Measurements from ENCODE around the gene H1-8. TPM values are rescaled to one million over a fixed set of nuclear protein-coding genes. Genes with fewer than 3 reads are reported as not detected.
A peak's percentile ranks its signal among the peaks of the same experiment; 100 is the strongest.
"Not testable (repeated sequence)": the region's sequence is repeated elsewhere in the genome, so short reads cannot be mapped to it uniquely, and the experiment has no call there.

Gene H1-8
- total RNA-seq, 2 experiments from 2014 or later: not detected

GRCh38 chr3:129545951-129546350 lies 3.0 kb downstream of the H1-8 start:
- H3K36me3 Mint-ChIP-seq (ENCODE audit: low read depth); H3K27ac Mint-ChIP-seq; H3K4me1 Mint-ChIP-seq (ENCODE audit: low read depth); H3K9me3 Mint-ChIP-seq; intact Hi-C loops (cut with micrococcal nuclease); DNase-seq; CTCF ChIA-PET; H3K27me3 Mint-ChIP-seq (ENCODE audit: low read depth); H3K4me3 Mint-ChIP-seq: not testable (repeated sequence)

GRCh38 chr3:129547241-129547640 lies 4.3 kb downstream of the H1-8 start:
- intact Hi-C loops (cut with micrococcal nuclease): no loop called here
- Mint-ChIP-seq H3K9me3 (no peaks in the 10 kb centered on the region), H3K4me1 (ENCODE audit: low read depth) (no peaks in the 10 kb centered on the region), H3K27ac (no peak overlapping the region), H3K4me3 (no peak overlapping the region), H3K27me3 (ENCODE audit: low read depth) (no peaks in the 10 kb centered on the region), H3K36me3 (ENCODE audit: low read depth) (no peaks in the 10 kb centered on the region)
- no peak for DNase-seq
- CTCF ChIA-PET: interaction anchor here (0.6 kb wide), 1 partner anchor 15 kb away, joined by 3 read pairs; no protein-coding TSS in a partner anchor

GRCh38 chr3:129548104-129548965 lies 5.4 kb downstream of the H1-8 start:
- Mint-ChIP-seq H3K36me3 (ENCODE audit: low read depth) (no peaks in the 10 kb centered on the region), H3K4me3 (no peak overlapping the region), H3K4me1 (ENCODE audit: low read depth) (no peaks in the 10 kb centered on the region), H3K27ac (no peak overlapping the region), H3K9me3 (no peaks in the 10 kb centered on the region), H3K27me3 (ENCODE audit: low read depth) (no peaks in the 10 kb centered on the region)
- CTCF ChIA-PET: no interaction called here
- no peak for DNase-seq
- intact Hi-C loops (cut with micrococcal nuclease): no loop called here

- no peaks in the 10 kb centered on the region for H3K27me3 Mint-ChIP-seq (ENCODE audit: low read depth)
- intact Hi-C loops (cut with micrococcal nuclease): no loop called here
- DNase-seq: no peak
- CTCF ChIA-PET: interaction anchor here (1.3 kb wide), 1 partner anchor 59 kb away, joined by 3 read pairs; no protein-coding TSS in a partner anchor
- no peak overlapping the region for H3K27ac Mint-ChIP-seq
- H3K4me3 Mint-ChIP-seq: no peak overlapping the region
- H3K4me1 Mint-ChIP-seq (ENCODE audit: low read depth): peaks cover 3% of the 10 kb centered on the region
- no peaks in the 10 kb centered on the region for H3K36me3 Mint-ChIP-seq (ENCODE audit: low read depth)
- no peaks in the 10 kb centered on the region for H3K9me3 Mint-ChIP-seq
Observed at GRCh38 chr3:129549006-129549800, 6.2 kb downstream of the H1-8 start.

GRCh38 chr3:129549805-129550204 lies 6.8 kb downstream of the H1-8 start:
- no peak for DNase-seq
- Mint-ChIP-seq H3K36me3 (ENCODE audit: low read depth) (no peaks in the 10 kb centered on the region), H3K27ac (no peak overlapping the region), H3K4me3 (no peak overlapping the region), H3K27me3 (ENCODE audit: low read depth) (no peaks in the 10 kb centered on the region), H3K9me3 (no peaks in the 10 kb centered on the region), H3K4me1 (ENCODE audit: low read depth) (peaks cover 8% of the 10 kb centered on the region)
- CTCF ChIA-PET: interaction anchor here (0.6 to 1.3 kb wide), 2 partner anchors 60 to 164 kb away, joined by 3 read pairs; no protein-coding TSS in a partner anchor
- intact Hi-C loops (cut with micrococcal nuclease): no loop called here

- Mint-ChIP-seq H3K36me3 (ENCODE audit: low read depth) (no peaks in the 10 kb centered on the region), H3K4me3 (no peak overlapping the region), H3K27ac (no peak overlapping the region), H3K9me3 (no peaks in the 10 kb centered on the region), H3K27me3 (ENCODE audit: low read depth) (no peaks in the 10 kb centered on the region), H3K4me1 (ENCODE audit: low read depth) (peaks cover 8% of the 10 kb centered on the region)
- CTCF ChIA-PET: interaction anchor here (1.1 kb wide), 1 partner anchor 169 kb away, joined by 3 read pairs; no protein-coding TSS in a partner anchor
- intact Hi-C loops (cut with micrococcal nuclease): no loop called here
- DNase-seq: no peak
Observed at GRCh38 chr3:129552287-129553050, 9.5 kb downstream of the H1-8 start.

- intact Hi-C loops (cut with micrococcal nuclease): no loop called here
- CTCF ChIA-PET: no interaction called here
- Mint-ChIP-seq H3K27me3 (ENCODE audit: low read depth) (no peaks in the 10 kb centered on the region), H3K4me1 (ENCODE audit: low read depth) (peaks cover 8% of the 10 kb centered on the region), H3K4me3 (no peak overlapping the region), H3K9me3 (no peaks in the 10 kb centered on the region), H3K27ac (no peak overlapping the region), H3K36me3 (ENCODE audit: low read depth) (no peaks in the 10 kb centered on the region)
- DNase-seq: no peak
Observed at GRCh38 chr3:129553171-129553570, 10.2 kb downstream of the H1-8 start.

GRCh38 chr3:129553719-129554118 lies 10.7 kb downstream of the H1-8 start:
- peaks cover 8% of the 10 kb centered on the region for H3K4me1 Mint-ChIP-seq (ENCODE audit: low read depth)
- CTCF ChIA-PET: no interaction called here
- intact Hi-C loops (cut with micrococcal nuclease): no loop called here
- peak; percentile 38 for DNase-seq
- H3K9me3 Mint-ChIP-seq: no peaks in the 10 kb centered on the region
- no peaks in the 10 kb centered on the region for H3K27me3 Mint-ChIP-seq (ENCODE audit: low read depth)
- H3K27ac Mint-ChIP-seq: no peak overlapping the region
- no peak overlapping the region for H3K4me3 Mint-ChIP-seq
- H3K36me3 Mint-ChIP-seq (ENCODE audit: low read depth): no peaks in the 10 kb centered on the region

- CTCF ChIA-PET: interaction anchor here (1.1 to 1.5 kb wide), 2 partner anchors 25 to 63 kb away, joined by 3 read pairs; no protein-coding TSS in a partner anchor
- Mint-ChIP-seq H3K27me3 (ENCODE audit: low read depth) (no peaks in the 10 kb centered on the region), H3K4me3 (no peak overlapping the region), H3K4me1 (ENCODE audit: low read depth) (peaks cover 8% of the 10 kb centered on the region), H3K27ac (no peak overlapping the region), H3K36me3 (ENCODE audit: low read depth) (no peaks in the 10 kb centered on the region), H3K9me3 (no peaks in the 10 kb centered on the region)
- intact Hi-C loops (cut with micrococcal nuclease): no loop called here
- DNase-seq: no peak
Observed at GRCh38 chr3:129554356-129555152, 11.6 kb downstream of the H1-8 start.

- CTCF ChIA-PET: interaction anchor here (0.6 to 1.5 kb wide), 3 partner anchors 24 to 65 kb away, joined by 3 to 6 read pairs (median 3); no protein-coding TSS in a partner anchor
- Mint-ChIP-seq H3K4me1 (ENCODE audit: low read depth) (peaks cover 8% of the 10 kb centered on the region), H3K9me3 (no peaks in the 10 kb centered on the region), H3K36me3 (ENCODE audit: low read depth) (no peaks in the 10 kb centered on the region), H3K4me3 (no peak overlapping the region), H3K27ac (no peak overlapping the region), H3K27me3 (ENCODE audit: low read depth) (no peaks in the 10 kb centered on the region)
- DNase-seq: no peak
- intact Hi-C loops (cut with micrococcal nuclease): no loop called here
Observed at GRCh38 chr3:129555153-129555550, 12.2 kb downstream of the H1-8 start.

- Mint-ChIP-seq H3K27ac (no peak overlapping the region), H3K36me3 (ENCODE audit: low read depth) (no peaks in the 10 kb centered on the region), H3K4me1 (ENCODE audit: low read depth) (peaks cover 8% of the 10 kb centered on the region), H3K27me3 (ENCODE audit: low read depth) (no peaks in the 10 kb centered on the region), H3K9me3 (no peaks in the 10 kb centered on the region), H3K4me3 (no peak overlapping the region)
- CTCF ChIA-PET: interaction anchor here (0.6 to 1.5 kb wide), 3 partner anchors 23 to 65 kb away, joined by 3 to 6 read pairs (median 3); no protein-coding TSS in a partner anchor
- no peak for DNase-seq
- intact Hi-C loops (cut with micrococcal nuclease): no loop called here
Observed at GRCh38 chr3:129555616-129556357, 12.8 kb downstream of the H1-8 start.
